ENCODE results near the gene CDC34.

The CDC34 gene

GRCh38 chr19:522726-523125 is 8.8 kb upstream of the CDC34 start:
- DNase-seq (ENCODE audit: low read depth): no peak

DNA sequence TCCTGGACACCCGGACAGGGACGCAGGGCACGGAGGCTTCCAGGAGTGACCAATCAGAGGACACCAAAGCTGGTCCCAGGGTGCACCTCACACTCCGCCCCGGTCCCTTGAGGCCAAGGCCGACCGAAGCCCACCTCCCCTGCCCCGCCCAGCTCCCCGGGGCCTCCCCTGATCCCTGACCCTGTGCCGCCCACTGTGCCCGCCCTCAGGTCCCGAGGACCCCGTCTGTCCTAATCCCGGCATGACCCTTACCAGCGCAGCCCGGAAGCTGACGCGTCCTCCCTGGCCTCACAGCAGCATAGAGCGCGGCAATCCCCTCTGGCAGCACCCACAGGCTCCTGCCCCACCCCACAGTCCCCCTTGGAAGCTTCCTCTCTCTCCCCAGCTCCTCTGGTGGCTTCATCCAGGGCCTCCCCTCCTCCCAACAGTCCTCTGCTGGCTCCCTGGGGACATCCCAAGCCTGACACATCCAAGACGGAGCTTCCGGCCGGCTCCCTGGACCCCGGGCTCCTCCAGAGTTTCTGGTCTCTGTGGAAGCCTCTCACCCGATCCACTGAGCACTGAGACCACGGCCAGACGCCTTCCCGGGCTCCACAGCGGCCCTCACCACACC is 7.4 kb upstream of the CDC34 start:
- no peak for DNase-seq (ENCODE audit: low read depth)

DNA sequence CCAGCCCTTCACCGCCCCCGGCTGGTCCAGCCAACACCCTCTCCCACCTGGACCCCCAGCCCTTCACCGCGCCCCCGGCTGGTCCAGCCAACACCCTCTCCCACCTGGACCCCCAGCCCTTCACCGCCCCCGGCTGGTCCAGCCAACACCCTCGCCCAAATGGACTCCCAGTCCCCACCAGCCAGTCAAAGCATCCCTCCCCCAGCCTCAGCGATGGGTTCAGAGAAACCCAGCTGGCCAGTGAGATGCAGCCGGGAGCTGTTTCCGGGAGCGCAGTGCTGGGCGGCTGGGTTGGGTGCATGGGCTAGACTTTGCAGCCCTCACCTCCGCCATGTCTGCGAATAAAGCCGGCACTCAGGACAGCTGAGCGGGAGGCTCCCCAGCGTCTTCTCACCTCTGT is 6.5 kb upstream of the CDC34 start:
- no peak for DNase-seq (ENCODE audit: low read depth)

GRCh38 chr19:525857-526419 is 5.6 kb upstream of the CDC34 start:
- DNase-seq (ENCODE audit: low read depth): no peak

- no peak for DNase-seq (ENCODE audit: low read depth)
Measured at GRCh38 chr19:530134-531008, 1.2 kb upstream of the CDC34 start.

GRCh38 chr19:531009-531752 is 379 bp upstream of the CDC34 start:
- DNase-seq (ENCODE audit: low read depth): no peak

- peak; percentile 36 for DNase-seq (ENCODE audit: low read depth)
Measured at GRCh38 chr19:532561-533363, 1.2 kb downstream of the CDC34 start.

GRCh38 chr19:533364-534058 is 2.0 kb downstream of the CDC34 start:
- DNase-seq (ENCODE audit: low read depth): no peak

DNA sequence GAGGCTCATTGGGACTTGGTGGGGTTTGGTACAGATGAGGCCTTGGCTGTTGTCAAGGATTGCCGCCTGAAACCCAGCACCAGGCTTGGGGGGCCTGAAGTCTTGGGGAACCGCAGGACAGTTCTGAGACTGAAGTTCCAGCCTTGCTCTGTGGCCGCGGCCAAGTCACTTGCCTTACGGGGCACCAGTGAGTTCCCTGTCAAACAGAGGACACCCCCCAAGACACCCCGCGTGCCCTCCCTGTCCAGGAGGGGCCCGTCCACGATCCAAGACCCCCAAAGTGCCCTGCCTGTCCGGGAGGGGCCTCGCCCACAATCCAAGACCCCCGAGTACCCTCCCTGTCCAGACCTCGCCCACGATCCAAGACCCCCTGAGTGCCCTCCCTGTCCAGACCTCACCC is 2.5 kb downstream of the CDC34 start:
- DNase-seq (ENCODE audit: low read depth): no peak

GRCh38 chr19:535017-535835 is 3.7 kb downstream of the CDC34 start:
- DNase-seq (ENCODE audit: low read depth): no peak

DNA sequence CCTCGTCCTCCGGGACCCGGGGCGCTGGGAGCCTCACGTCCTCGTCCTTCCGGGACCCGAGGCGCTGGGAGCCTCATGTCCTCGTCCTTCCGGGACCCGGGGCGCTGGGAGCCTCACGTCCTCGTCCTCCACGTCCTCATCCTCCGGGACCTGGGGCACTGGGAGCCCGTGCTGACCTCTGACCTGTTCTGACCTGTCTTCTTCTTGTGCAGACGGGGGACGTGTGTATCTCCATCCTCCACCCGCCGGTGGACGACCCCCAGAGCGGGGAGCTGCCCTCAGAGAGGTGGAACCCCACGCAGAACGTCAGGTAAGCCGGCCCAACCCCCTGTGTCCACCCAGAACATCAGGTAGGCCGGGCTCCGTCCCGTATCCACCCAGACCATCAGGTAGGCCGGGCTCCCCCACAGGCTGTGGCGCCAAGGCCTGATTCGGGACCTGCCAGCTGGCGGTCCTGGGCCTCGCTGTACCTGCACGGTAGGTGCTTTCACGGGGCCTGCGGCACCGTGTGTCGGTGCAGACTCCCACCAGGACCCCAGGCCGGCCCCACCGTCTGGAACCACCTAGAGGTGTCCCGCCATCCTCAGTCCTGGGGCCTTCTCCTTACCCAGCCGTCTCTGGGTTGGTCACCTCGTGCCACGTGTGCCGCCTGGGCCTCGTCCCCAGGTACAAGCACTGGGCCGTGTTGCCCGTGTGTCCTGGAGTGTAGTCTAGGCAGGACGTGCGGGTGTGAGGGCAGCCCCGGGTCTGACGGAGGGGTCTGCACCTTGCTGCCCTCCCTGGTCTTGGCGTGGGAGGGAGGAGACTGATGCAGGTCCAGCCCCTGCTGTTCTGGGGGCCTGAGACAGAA is 4.7 kb downstream of the CDC34 start:
- no peak for DNase-seq (ENCODE audit: low read depth)

GRCh38 chr19:536881-537404 is 5.4 kb downstream of the CDC34 start:
- no peak for DNase-seq (ENCODE audit: low read depth)

DNA sequence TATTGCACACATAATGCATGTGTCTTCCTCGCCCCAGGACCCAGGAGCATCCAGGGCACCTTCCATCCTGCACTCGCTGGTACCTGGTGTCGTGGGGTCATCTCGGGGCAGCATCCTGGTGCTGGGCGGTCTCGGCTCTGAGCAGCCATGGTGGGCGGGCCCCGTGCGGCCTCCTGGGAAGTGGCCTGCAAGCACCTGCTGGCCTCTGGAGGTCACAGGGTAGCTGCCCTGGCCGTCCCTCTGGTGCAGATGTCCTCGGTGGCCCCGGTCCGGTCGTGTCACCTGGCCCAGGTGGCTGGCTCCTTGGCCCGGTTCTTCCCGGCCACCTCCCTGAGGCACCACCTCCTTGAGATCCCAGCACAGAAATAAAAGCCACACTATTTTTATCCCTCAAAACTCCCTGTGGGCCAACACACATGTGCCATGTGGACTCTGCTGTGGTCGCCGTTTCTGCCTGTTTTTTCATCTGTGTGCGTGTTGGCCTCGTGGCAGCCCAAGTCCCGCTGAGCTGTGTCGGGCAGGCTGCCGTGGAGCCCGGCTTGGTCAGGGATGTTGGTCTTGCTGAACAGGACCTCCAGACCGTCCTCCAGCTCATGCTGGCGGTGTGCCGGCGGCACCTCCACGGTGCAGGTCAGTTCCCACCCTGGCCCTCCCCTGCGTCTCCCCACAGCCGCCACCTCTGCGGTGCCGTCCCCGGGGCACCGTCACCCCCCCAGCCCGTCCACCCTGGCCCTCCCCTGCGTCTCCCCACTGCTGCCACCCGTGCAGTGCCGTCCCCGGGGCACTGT is 7.3 kb downstream of the CDC34 start:
- DNase-seq (ENCODE audit: low read depth): no peak

DNA sequence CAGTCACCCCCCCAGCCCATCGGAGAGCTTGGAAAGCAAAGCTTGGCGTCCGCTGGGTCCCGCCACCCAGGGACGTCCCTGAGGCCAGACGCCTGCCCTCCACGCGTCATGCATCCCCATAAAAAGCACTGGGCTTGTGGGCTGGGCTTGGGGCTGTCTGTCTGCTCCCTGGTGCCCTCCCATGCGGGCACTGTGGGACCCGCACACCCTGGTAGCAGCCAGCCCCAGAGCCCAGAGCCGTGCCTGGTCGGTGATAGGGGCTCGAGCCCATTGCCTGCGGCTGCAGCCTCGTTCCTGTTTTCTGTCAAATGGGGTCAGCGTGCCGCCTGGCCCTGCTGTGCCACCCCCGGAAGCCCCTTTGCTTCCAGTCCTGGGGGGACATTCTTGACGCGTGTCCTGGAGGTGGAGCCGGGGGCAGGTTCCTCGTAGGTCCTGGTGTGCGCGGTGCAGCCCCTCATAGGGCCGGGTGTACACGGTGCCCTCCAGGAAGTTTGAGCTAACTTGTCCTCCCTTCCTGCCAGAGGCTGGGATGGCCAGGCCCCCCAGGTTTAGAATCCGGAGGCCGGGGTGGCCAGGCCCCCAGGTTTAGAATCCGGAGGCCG is 8.0 kb downstream of the CDC34 start:
- DNase-seq (ENCODE audit: low read depth): no peak

GRCh38 chr19:540867-541637 is 9.5 kb downstream of the CDC34 start:
- DNase-seq (ENCODE audit: low read depth): no peak

DNA sequence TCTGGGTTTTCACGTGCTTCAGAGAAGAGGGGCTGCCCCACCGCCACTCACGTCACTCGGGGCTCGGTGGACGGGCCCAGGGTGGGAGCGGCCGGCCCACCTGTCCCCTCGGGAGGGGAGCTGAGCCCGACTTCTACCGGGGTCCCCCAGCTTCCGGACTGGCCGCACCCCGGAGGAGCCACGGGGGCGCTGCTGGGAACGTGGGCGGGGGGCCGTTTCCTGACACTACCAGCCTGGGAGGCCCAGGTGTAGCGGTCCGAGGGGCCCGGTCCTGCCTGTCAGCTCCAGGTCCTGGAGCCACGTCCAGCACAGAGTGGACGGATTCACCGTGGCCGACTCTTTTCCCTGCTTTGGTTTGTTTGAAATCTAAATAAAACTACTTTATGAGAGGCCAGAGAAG is 10.1 kb downstream of the CDC34 start:
- no peak for DNase-seq (ENCODE audit: low read depth)

Data from GM04503 (cell line).